ENCODE data around the gene UBXN11.
"Not testable (repeated sequence)": the region's sequence is repeated elsewhere in the genome, so short reads cannot be mapped to it uniquely, and the experiment has no call there.

UBXN11 gene

GRCh38 chr1:26330276-26330675, 23.8 kb upstream of the UBXN11 start:
- H3K9ac ChIP-seq (ENCODE audit: low read length): no peak overlapping the region
- no peaks in the 10 kb centered on the region for H4K20me1 ChIP-seq (ENCODE audit: insufficient read depth, low read length)
- H3K79me2 ChIP-seq (ENCODE audit: insufficient read depth, low read length): no peaks in the 10 kb centered on the region
- H2AFZ ChIP-seq (ENCODE audit: low read length): no peak overlapping the region
- H3K27ac ChIP-seq (ENCODE audit: low read depth, low read length, poor library complexity, severe bottlenecking): no peak overlapping the region
- H3F3A ChIP-seq (ENCODE audit: insufficient read depth, low read length): no peaks in the 10 kb centered on the region
- no peaks in the 10 kb centered on the region for H3K27me3 ChIP-seq (ENCODE audit: insufficient read depth, low read length)
- H3K4me3 ChIP-seq (ENCODE audit: low read depth, low read length, poor library complexity, severe bottlenecking): no peak overlapping the region
- H3K9me3 ChIP-seq (ENCODE audit: low read length): no peaks in the 10 kb centered on the region
- H3K9me2 ChIP-seq (ENCODE audit: low read depth, low read length): no peaks in the 10 kb centered on the region
- no peak for TF ChIP-seq EZH2 (IDR thresholded peaks at IDR 0.05; ENCODE audit: borderline replicate concordance, low read length)
- TF ChIP-seq CTCF (IDR thresholded peaks at IDR 0.05; ENCODE audit: low read length): no peak
- H3K4me1 ChIP-seq (ENCODE audit: insufficient read depth, low read length, severe bottlenecking): peaks cover 21% of the 10 kb centered on the region
- no peak overlapping the region for H3K4me2 ChIP-seq (ENCODE audit: low read length)
- no peaks in the 10 kb centered on the region for H3K36me3 ChIP-seq (ENCODE audit: insufficient read depth, low read length)

GRCh38 chr1:26329380-26329779, 22.9 kb upstream of the UBXN11 start:
- H3K9me2 ChIP-seq (ENCODE audit: low read depth, low read length); H3F3A ChIP-seq (ENCODE audit: insufficient read depth, low read length); H3K27ac ChIP-seq (ENCODE audit: low read depth, low read length, poor library complexity, severe bottlenecking); H3K9me3 ChIP-seq (ENCODE audit: low read length); H3K79me2 ChIP-seq (ENCODE audit: insufficient read depth, low read length); H3K36me3 ChIP-seq (ENCODE audit: insufficient read depth, low read length); H3K9ac ChIP-seq (ENCODE audit: low read length); H3K27me3 ChIP-seq (ENCODE audit: insufficient read depth, low read length); H2AFZ ChIP-seq (ENCODE audit: low read length); H4K20me1 ChIP-seq (ENCODE audit: insufficient read depth, low read length); H3K4me3 ChIP-seq (ENCODE audit: low read depth, low read length, poor library complexity, severe bottlenecking); H3K4me2 ChIP-seq (ENCODE audit: low read length): not testable (repeated sequence)
- H3K4me1 ChIP-seq (ENCODE audit: insufficient read depth, low read length, severe bottlenecking): peaks cover 14% of the 10 kb centered on the region

GRCh38 chr1:26328597-26328996, 22.2 kb upstream of the UBXN11 start:
- H3K79me2 ChIP-seq (ENCODE audit: insufficient read depth, low read length): no peaks in the 10 kb centered on the region
- no peak overlapping the region for H2AFZ ChIP-seq (ENCODE audit: low read length)
- H3K4me3 ChIP-seq (ENCODE audit: low read depth, low read length, poor library complexity, severe bottlenecking): no peak overlapping the region
- H3F3A ChIP-seq (ENCODE audit: insufficient read depth, low read length): no peaks in the 10 kb centered on the region
- no peaks in the 10 kb centered on the region for H3K27me3 ChIP-seq (ENCODE audit: insufficient read depth, low read length)
- peak overlapping the region; percentile 31 for H3K27ac ChIP-seq (ENCODE audit: low read depth, low read length, poor library complexity, severe bottlenecking)
- no peaks in the 10 kb centered on the region for H4K20me1 ChIP-seq (ENCODE audit: insufficient read depth, low read length)
- H3K9me3 ChIP-seq (ENCODE audit: low read length): no peaks in the 10 kb centered on the region
- no peak overlapping the region for H3K4me2 ChIP-seq (ENCODE audit: low read length)
- peaks cover 14% of the 10 kb centered on the region for H3K4me1 ChIP-seq (ENCODE audit: insufficient read depth, low read length, severe bottlenecking)
- TF ChIP-seq EZH2 (IDR thresholded peaks at IDR 0.05; ENCODE audit: borderline replicate concordance, low read length): no peak
- no peak for TF ChIP-seq CTCF (IDR thresholded peaks at IDR 0.05; ENCODE audit: low read length)
- no peak overlapping the region for H3K9ac ChIP-seq (ENCODE audit: low read length)
- no peaks in the 10 kb centered on the region for H3K9me2 ChIP-seq (ENCODE audit: low read depth, low read length)
- peaks cover 8% of the 10 kb centered on the region; the same call in 1 of the 2 replicates for H3K36me3 ChIP-seq (ENCODE audit: insufficient read depth, low read length)

- H3K4me3 ChIP-seq (ENCODE audit: low read depth, low read length, poor library complexity, severe bottlenecking): no peak overlapping the region
- no peaks in the 10 kb centered on the region for H4K20me1 ChIP-seq (ENCODE audit: insufficient read depth, low read length)
- no peaks in the 10 kb centered on the region for H3K27me3 ChIP-seq (ENCODE audit: insufficient read depth, low read length)
- H3K79me2 ChIP-seq (ENCODE audit: insufficient read depth, low read length): no peaks in the 10 kb centered on the region
- no peaks in the 10 kb centered on the region for H3K9me3 ChIP-seq (ENCODE audit: low read length)
- peaks cover 15% of the 10 kb centered on the region; the same call in 1 of the 2 replicates for H3K36me3 ChIP-seq (ENCODE audit: insufficient read depth, low read length)
- H2AFZ ChIP-seq (ENCODE audit: low read length): no peak overlapping the region
- H3K9me2 ChIP-seq (ENCODE audit: low read depth, low read length): no peaks in the 10 kb centered on the region
- H3K4me2 ChIP-seq (ENCODE audit: low read length): no peak overlapping the region
- TF ChIP-seq EZH2 (IDR thresholded peaks at IDR 0.05; ENCODE audit: borderline replicate concordance, low read length) (no peak), CTCF (IDR thresholded peaks at IDR 0.05; ENCODE audit: low read length) (peak; percentile 73)
- H3K9ac ChIP-seq (ENCODE audit: low read length): no peak overlapping the region; the same call in 1 of the 2 replicates
- H3F3A ChIP-seq (ENCODE audit: insufficient read depth, low read length): no peaks in the 10 kb centered on the region
- H3K27ac ChIP-seq (ENCODE audit: low read depth, low read length, poor library complexity, severe bottlenecking): no peak overlapping the region
- peaks cover 14% of the 10 kb centered on the region for H3K4me1 ChIP-seq (ENCODE audit: insufficient read depth, low read length, severe bottlenecking)
Measured at GRCh38 chr1:26327956-26328362, 21.5 kb upstream of the UBXN11 start.
